Astrocyte (in vitro differentiated cells and primary cell): ENCODE results near the gene CA12. TPM values are rescaled to one million over a fixed set of nuclear protein-coding genes. Genes with fewer than 3 reads are reported as not detected.

Experiments
- DNase-seq: peaks from one replicate; pipeline ENCODE4 v3.0.0-alpha.2; 2010; ENCODE audit warnings: low read depth
- FAIRE-seq: peaks from 2 replicates; lab custom pipeline; 2011; peaks lifted over from hg19 to GRCh38; lab: Jason Lieb, UNC
- H2AFZ ChIP-seq: 2 replicates; pipeline ENCODE4 v1.6.0; 2012; ENCODE audit warnings: low read depth, low read length, inconsistent platforms
- H3K27ac ChIP-seq: 2 replicates; pipeline ENCODE4 v1.5.1; 2011; ENCODE audit warnings: low read depth, low read length, inconsistent platforms
- H3K27me3 ChIP-seq: 2 replicates; pipeline ENCODE4 v1.6.0; 2011; ENCODE audit warnings: low read length, inconsistent platforms; ENCODE audit not compliant: insufficient read depth
- H3K36me3 ChIP-seq: 2 replicates; pipeline ENCODE4 v1.5.1; 2011; ENCODE audit warnings: low read length, inconsistent platforms; ENCODE audit not compliant: insufficient read depth
- H3K4me1 ChIP-seq: 2 replicates; pipeline ENCODE4 v1.5.1; 2011; ENCODE audit warnings: low read length, inconsistent platforms; ENCODE audit not compliant: insufficient read depth
- H3K4me2 ChIP-seq: 2 replicates; pipeline ENCODE4 v1.6.0; 2012; ENCODE audit warnings: low read length, inconsistent platforms
- H3K4me3 ChIP-seq: 2 replicates; pipeline ENCODE4 v1.5.1; 2011; ENCODE audit warnings: low read depth, mild to moderate bottlenecking, low read length, inconsistent platforms; ENCODE audit not compliant: insufficient read depth
- H3K79me2 ChIP-seq: 2 replicates; pipeline ENCODE4 v1.6.0; 2012; ENCODE audit warnings: mild to moderate bottlenecking, low read length, inconsistent platforms; ENCODE audit not compliant: insufficient read depth
- H3K9ac ChIP-seq: 2 replicates; pipeline ENCODE4 v1.6.0; 2012; ENCODE audit warnings: mild to moderate bottlenecking, low read length, inconsistent platforms
- H3K9me3 ChIP-seq: 2 replicates; pipeline ENCODE4 v1.5.1; 2012; ENCODE audit warnings: low read depth, mild to moderate bottlenecking, low read length, inconsistent platforms; ENCODE audit not compliant: insufficient read depth
- H4K20me1 ChIP-seq: 2 replicates; pipeline ENCODE4 v1.6.0; 2012; ENCODE audit warnings: low read length, inconsistent platforms; ENCODE audit not compliant: insufficient read depth
- H3K27ac Mint-ChIP-seq: one replicate; pipeline ENCODE4 v1.8.0; 2021; ENCODE audit warnings: mild to moderate bottlenecking, mixed read lengths; ENCODE audit not compliant: unreplicated experiment
- H3K27me3 Mint-ChIP-seq: one replicate; pipeline ENCODE4 v1.8.0; 2021; ENCODE audit warnings: low read depth, mixed read lengths; ENCODE audit not compliant: unreplicated experiment
- H3K36me3 Mint-ChIP-seq: one replicate; pipeline ENCODE4 v1.8.0; 2021; ENCODE audit warnings: low read depth, mixed read lengths; ENCODE audit not compliant: unreplicated experiment
- H3K4me1 Mint-ChIP-seq: one replicate; pipeline ENCODE4 v1.8.0; 2021; ENCODE audit warnings: low read depth, mixed read lengths; ENCODE audit not compliant: unreplicated experiment
- H3K4me3 Mint-ChIP-seq: one replicate; pipeline ENCODE4 v1.8.0; 2021; ENCODE audit warnings: mild to moderate bottlenecking, moderate library complexity, mixed read lengths; ENCODE audit not compliant: unreplicated experiment
- H3K9me3 Mint-ChIP-seq: one replicate; pipeline ENCODE4 v1.8.0; 2021; ENCODE audit warnings: mild to moderate bottlenecking, mixed read lengths; ENCODE audit not compliant: unreplicated experiment
- CTCF ChIP-seq: IDR thresholded peaks from 2 replicates; pipeline ENCODE4 v1.5.1; 2011; ENCODE audit warnings: low read depth, mild to moderate bottlenecking, inconsistent platforms, low read length, moderate library complexity; ENCODE audit not compliant: insufficient read depth
- EZH2 ChIP-seq: IDR thresholded peaks from 2 replicates; pipeline ENCODE4 v1.6.1; 2012; ENCODE audit warnings: mild to moderate bottlenecking, low read length, inconsistent platforms; ENCODE audit not compliant: insufficient read depth
- total RNA-seq: library from RNA; stranded (reverse); gene quantifications from 2 replicates; pipeline ENCODE4 v1.2.1, GENCODE V29; 2021

CA12 gene
- total RNA-seq, 1 donor from 2014 or later = 0.54 TPM

- no peaks in the 10 kb centered on the region for H3K27me3 ChIP-seq
- no peak overlapping the region for H3K4me3 Mint-ChIP-seq
- TF ChIP-seq CTCF (no peak), EZH2 (no peak)
- H3K9me3 Mint-ChIP-seq = peaks cover 6% of the 10 kb centered on the region
- DNase-seq (no peak), FAIRE-seq (no peak)
- no peaks in the 10 kb centered on the region for H3K9me3 ChIP-seq
- no peaks in the 10 kb centered on the region for H3K4me1 Mint-ChIP-seq
- H3K4me1 ChIP-seq = no peaks in the 10 kb centered on the region
- H3K4me3 ChIP-seq = no peak overlapping the region
- H3K36me3 Mint-ChIP-seq = no peaks in the 10 kb centered on the region
- H3K79me2 ChIP-seq = no peaks in the 10 kb centered on the region
- no peaks in the 10 kb centered on the region for H4K20me1 ChIP-seq
- H3K9ac ChIP-seq = no peak overlapping the region
- no peaks in the 10 kb centered on the region for H3K36me3 ChIP-seq
- no peak overlapping the region for H3K27ac Mint-ChIP-seq
- no peak overlapping the region for H3K27ac ChIP-seq
- no peak overlapping the region for H3K4me2 ChIP-seq
- H2AFZ ChIP-seq = no peak overlapping the region
- peaks cover 10% of the 10 kb centered on the region for H3K27me3 Mint-ChIP-seq
Measured at GRCh38 chr15:63421433-63421832, 39.8 kb upstream of the CA12 start.

GRCh38 chr15:63420333-63420747 is 38.7 kb upstream of the CA12 start:
- Histone ChIP-seq H3K27me3 (no peaks in the 10 kb centered on the region), H3K9ac (no peak overlapping the region), H3K27ac (no peak overlapping the region), H3K36me3 (no peaks in the 10 kb centered on the region), H3K4me2 (no peak overlapping the region), H3K9me3 (no peaks in the 10 kb centered on the region), H4K20me1 (no peaks in the 10 kb centered on the region), H2AFZ (peak overlapping the region; percentile 77), H3K4me3 (no peak overlapping the region), H3K79me2 (no peaks in the 10 kb centered on the region), H3K4me1 (no peaks in the 10 kb centered on the region)
- H3K27ac Mint-ChIP-seq = no peak overlapping the region
- H3K4me3 Mint-ChIP-seq = no peak overlapping the region
- H3K27me3 Mint-ChIP-seq = peaks cover 10% of the 10 kb centered on the region
- no peaks in the 10 kb centered on the region for H3K36me3 Mint-ChIP-seq
- no peaks in the 10 kb centered on the region for H3K4me1 Mint-ChIP-seq
- FAIRE-seq (no peak), DNase-seq (peak; percentile 12)
- H3K9me3 Mint-ChIP-seq = no peaks in the 10 kb centered on the region
- TF ChIP-seq EZH2 (no peak), CTCF (no peak)

GRCh38 chr15:63418811-63419210 is 37.2 kb upstream of the CA12 start:
- Mint-ChIP-seq H3K4me3 (no peak overlapping the region), H3K27me3 (peaks cover 12% of the 10 kb centered on the region), H3K27ac (no peak overlapping the region), H3K9me3 (peaks cover 2% of the 10 kb centered on the region), H3K4me1 (no peaks in the 10 kb centered on the region), H3K36me3 (no peaks in the 10 kb centered on the region)
- no peak overlapping the region for H3K9ac ChIP-seq
- H2AFZ ChIP-seq = no peak overlapping the region
- no peaks in the 10 kb centered on the region for H3K27me3 ChIP-seq
- no peak overlapping the region for H3K4me3 ChIP-seq
- TF ChIP-seq EZH2 = no peak
- TF ChIP-seq CTCF = no peak
- FAIRE-seq = no peak
- no peak overlapping the region for H3K27ac ChIP-seq
- no peaks in the 10 kb centered on the region for H3K9me3 ChIP-seq
- no peaks in the 10 kb centered on the region for H3K36me3 ChIP-seq
- no peaks in the 10 kb centered on the region for H3K79me2 ChIP-seq
- H3K4me2 ChIP-seq = no peak overlapping the region
- no peaks in the 10 kb centered on the region for H4K20me1 ChIP-seq
- H3K4me1 ChIP-seq = no peaks in the 10 kb centered on the region
- DNase-seq = no peak
